Central memory CD8-positive, alpha-beta T cell (primary cell): ENCODE measurements around the gene MARK1.

ENCODE experiments used
- ATAC-seq: fragments of 150-1000 bp; cut with Tn5 transposase; replicated peaks from 2 replicates; pipeline ENCODE4 v1.10.0; 2022; ENCODE audit warnings: mild to moderate bottlenecking, moderate FRiP score, moderate number of reproducible peaks; ENCODE audit not compliant: poor library complexity, severe bottlenecking; ENCODE audit errors: extremely low read depth
- DNase-seq, 2 donors: peaks; one replicate each; pipeline ENCODE4 v3.0.0; 2021; ENCODE audit warnings: low spot score in 2 of 2
- H3K27ac Mint-ChIP-seq: one replicate; pipeline ENCODE4 v1.8.0; 2022; ENCODE audit warnings: low read depth, mild to moderate bottlenecking, moderate library complexity, mixed read lengths
- H3K27me3 Mint-ChIP-seq: one replicate; pipeline ENCODE4 v1.8.0; 2022; ENCODE audit warnings: mixed read lengths
- H3K36me3 Mint-ChIP-seq: one replicate; pipeline ENCODE4 v1.8.0; 2022; ENCODE audit warnings: mild to moderate bottlenecking, moderate library complexity, mixed read lengths; ENCODE audit not compliant: insufficient read depth
- H3K4me1 Mint-ChIP-seq: one replicate; pipeline ENCODE4 v1.8.0; 2022; ENCODE audit warnings: mixed read lengths
- H3K4me3 Mint-ChIP-seq: one replicate; pipeline ENCODE4 v1.8.0; 2022; ENCODE audit warnings: mild to moderate bottlenecking, moderate library complexity, mixed read lengths
- H3K9me3 Mint-ChIP-seq: one replicate; pipeline ENCODE4 v1.8.0; 2022; ENCODE audit warnings: mixed read lengths

The MARK1 gene

GRCh38 chr1:220687809-220688208 is 159.9 kb downstream of the MARK1 start:
- no peak for ATAC-seq
- Mint-ChIP-seq H3K4me1 (peaks cover 7% of the 10 kb centered on the region), H3K9me3 (no peaks in the 10 kb centered on the region), H3K4me3 (no peak overlapping the region), H3K36me3 (no peaks in the 10 kb centered on the region), H3K27me3 (peaks cover 10% of the 10 kb centered on the region), H3K27ac (no peak overlapping the region)
- no peak for DNase-seq

GRCh38 chr1:220689666-220690065 is 161.7 kb downstream of the MARK1 start:
- Mint-ChIP-seq H3K27ac (no peak overlapping the region), H3K4me3 (peak overlapping the region; percentile 78), H3K27me3 (peaks cover 10% of the 10 kb centered on the region), H3K36me3 (no peaks in the 10 kb centered on the region), H3K4me1 (peaks cover 7% of the 10 kb centered on the region), H3K9me3 (no peaks in the 10 kb centered on the region)
- DNase-seq: no peak
- ATAC-seq: no peak

DNA sequence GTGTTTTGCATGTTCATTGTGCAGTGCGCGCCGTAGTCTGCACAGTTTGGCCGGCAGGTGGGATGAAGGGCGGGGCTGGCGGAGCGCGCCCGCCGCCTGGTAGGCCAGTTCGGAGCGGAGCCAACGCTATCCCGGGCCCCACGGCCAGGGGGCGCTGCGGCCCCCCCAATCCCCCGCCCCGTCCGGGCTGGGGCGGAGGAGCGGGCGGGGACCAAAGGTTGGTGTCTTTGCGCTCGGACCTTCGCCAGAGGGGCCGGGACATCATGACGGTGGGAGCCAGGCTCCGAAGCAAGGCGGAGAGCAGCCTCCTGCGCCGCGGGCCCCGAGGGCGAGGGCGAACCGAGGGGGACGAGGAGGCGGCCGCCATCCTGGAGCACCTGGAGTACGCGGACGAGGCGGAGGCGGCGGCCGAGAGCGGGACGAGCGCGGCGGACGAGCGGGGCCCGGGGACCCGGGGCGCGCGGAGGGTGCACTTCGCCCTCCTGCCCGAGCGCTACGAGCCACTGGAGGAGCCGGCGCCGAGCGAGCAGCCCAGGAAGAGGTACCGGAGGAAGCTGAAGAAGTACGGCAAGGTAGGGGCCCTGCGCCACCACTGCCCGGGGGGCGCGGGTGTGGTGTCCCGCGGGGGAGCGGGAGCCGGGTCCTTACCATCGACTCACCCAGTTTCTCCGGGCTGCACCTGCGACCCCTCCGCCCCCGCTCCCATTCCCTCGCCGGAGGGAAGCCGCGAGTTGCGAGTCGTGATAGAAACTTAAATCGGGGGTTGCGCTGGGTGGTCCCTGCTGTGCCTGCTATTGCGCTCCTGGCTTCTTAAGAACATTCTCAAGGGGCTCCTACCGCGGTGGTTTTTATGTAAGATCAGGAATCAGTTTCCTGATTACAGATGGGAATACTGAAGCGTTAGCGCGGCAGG is 162.5 kb downstream of the MARK1 start, which contains the start of gene C1orf115:
TSS of gene C1orf115 (plus strand) at position 224 of the 913 bp plus-strand sequence. CDS start at position 264, 40 bp downstream.
- Mint-ChIP-seq H3K9me3 (no peaks in the 10 kb centered on the region), H3K27ac (no peak within 1 kb of the TSS), H3K4me3 (peak within 1 kb of the TSS; percentile 78), H3K4me1 (peaks cover 7% of the 10 kb centered on the region), H3K36me3 (no peaks in the 10 kb centered on the region), H3K27me3 (peaks cover 10% of the 10 kb centered on the region)
- DNase-seq: peak; percentile 45 to 48
- ATAC-seq: peak; percentile 79

GRCh38 chr1:220691053-220691684 is 163.2 kb downstream of the MARK1 start:
- Mint-ChIP-seq H3K4me1 (peaks cover 7% of the 10 kb centered on the region), H3K27ac (no peak overlapping the region), H3K9me3 (no peaks in the 10 kb centered on the region), H3K36me3 (no peaks in the 10 kb centered on the region), H3K4me3 (peak overlapping the region; percentile 3), H3K27me3 (peaks cover 10% of the 10 kb centered on the region)
- ATAC-seq (no peak), DNase-seq (no peak)

DNA sequence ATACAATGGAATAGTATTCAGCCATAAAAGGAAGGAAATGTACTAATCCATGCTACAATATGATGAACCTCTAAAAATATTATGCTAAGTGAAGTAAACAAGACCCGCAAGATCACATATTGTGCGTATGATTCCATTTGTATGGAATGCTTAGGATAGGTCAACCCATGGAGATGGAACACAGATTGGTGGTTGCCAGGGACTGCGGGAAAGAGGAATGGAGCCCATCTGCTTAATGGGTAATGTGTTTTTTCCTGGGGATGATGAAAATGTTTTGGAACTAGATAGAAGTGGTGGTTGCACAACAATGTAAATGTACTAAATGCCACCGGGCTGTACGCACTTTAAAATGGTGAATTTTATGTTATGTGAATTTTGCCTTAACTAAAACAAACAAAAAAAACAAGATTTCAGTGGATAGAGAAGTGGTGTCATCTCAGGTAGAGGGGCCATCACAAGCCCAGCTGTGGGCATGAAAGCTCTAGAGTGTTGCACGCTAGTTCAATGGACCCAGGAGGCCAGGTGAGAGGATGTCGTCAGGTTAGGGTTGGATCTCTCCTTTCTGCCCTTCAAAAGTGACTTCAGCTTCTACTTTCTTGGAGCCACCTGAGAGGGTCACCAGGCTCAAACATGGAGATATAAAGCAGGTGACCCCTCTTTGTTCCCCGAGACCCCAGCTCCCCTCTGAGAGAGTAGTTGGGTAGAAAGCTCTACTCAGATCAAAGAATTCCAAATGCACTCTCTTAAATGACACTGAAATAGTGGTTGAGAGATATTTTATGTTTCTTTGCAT is 164.7 kb downstream of the MARK1 start:
- no peak for DNase-seq
- H3K27ac Mint-ChIP-seq: no peak overlapping the region
- H3K4me3 Mint-ChIP-seq: no peak overlapping the region
- no peaks in the 10 kb centered on the region for H3K9me3 Mint-ChIP-seq
- ATAC-seq: no peak
- H3K27me3 Mint-ChIP-seq: peaks cover 10% of the 10 kb centered on the region
- peaks cover 7% of the 10 kb centered on the region for H3K4me1 Mint-ChIP-seq
- H3K36me3 Mint-ChIP-seq: peaks cover 1% of the 10 kb centered on the region

- Mint-ChIP-seq H3K36me3 (peaks cover 1% of the 10 kb centered on the region), H3K4me1 (peaks cover 3% of the 10 kb centered on the region), H3K27ac (no peak overlapping the region), H3K27me3 (peaks cover 4% of the 10 kb centered on the region), H3K9me3 (no peaks in the 10 kb centered on the region), H3K4me3 (no peak overlapping the region)
- no peak for ATAC-seq
- DNase-seq: no peak
Measured at GRCh38 chr1:220694866-220695382, 167.0 kb downstream of the MARK1 start.

DNA sequence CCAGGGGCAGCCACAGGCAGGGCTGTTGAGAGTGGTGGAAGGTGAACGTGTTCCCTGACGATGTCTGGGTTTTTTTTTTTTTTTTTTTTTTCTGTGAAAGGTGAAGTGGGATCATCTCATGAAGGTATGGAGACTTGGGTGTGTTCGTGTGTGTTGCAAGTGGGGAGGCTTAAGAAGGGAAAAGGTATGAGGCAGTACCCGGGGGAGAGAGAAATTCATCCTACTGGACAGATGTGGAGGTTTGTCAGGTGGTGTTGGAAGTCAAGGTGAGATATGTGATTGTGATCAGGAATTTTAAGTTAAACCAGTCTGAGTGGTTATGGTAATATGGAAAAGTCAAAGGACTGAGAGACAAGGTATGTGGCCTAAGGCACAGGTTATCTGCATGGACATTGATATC is 167.5 kb downstream of the MARK1 start:
- no peak for DNase-seq
- H3K27me3 Mint-ChIP-seq: no peaks in the 10 kb centered on the region
- H3K4me1 Mint-ChIP-seq: no peaks in the 10 kb centered on the region
- H3K36me3 Mint-ChIP-seq: peaks cover 1% of the 10 kb centered on the region
- no peaks in the 10 kb centered on the region for H3K9me3 Mint-ChIP-seq
- H3K27ac Mint-ChIP-seq: no peak overlapping the region
- no peak overlapping the region for H3K4me3 Mint-ChIP-seq
- no peak for ATAC-seq

GRCh38 chr1:220696226-220696862 is 168.4 kb downstream of the MARK1 start:
- ATAC-seq: no peak
- no peak overlapping the region for H3K27ac Mint-ChIP-seq
- peaks cover 1% of the 10 kb centered on the region for H3K36me3 Mint-ChIP-seq
- no peaks in the 10 kb centered on the region for H3K4me1 Mint-ChIP-seq
- H3K9me3 Mint-ChIP-seq: no peaks in the 10 kb centered on the region
- H3K27me3 Mint-ChIP-seq: no peaks in the 10 kb centered on the region
- DNase-seq: no peak
- H3K4me3 Mint-ChIP-seq: no peak overlapping the region

DNA sequence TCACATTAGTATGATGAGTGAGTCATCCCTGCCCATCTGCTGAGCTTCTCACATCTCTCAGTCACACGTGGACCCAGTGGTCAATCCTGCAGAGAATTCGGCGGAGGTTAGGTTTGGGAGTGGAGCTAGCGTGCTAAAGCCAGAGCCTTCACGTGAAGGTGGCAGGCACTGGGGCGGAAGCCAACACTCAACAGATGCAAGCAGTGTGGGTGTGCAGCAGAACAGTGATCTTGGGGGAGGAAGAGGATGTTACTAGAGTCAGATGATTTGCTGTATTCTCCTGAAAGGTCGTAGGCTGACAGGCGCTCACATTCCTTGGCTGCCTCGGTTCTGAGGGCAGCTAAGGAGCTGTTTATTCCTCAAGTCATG is 168.9 kb downstream of the MARK1 start:
- no peak for DNase-seq
- Mint-ChIP-seq H3K4me1 (no peaks in the 10 kb centered on the region), H3K27ac (no peak overlapping the region), H3K27me3 (peaks cover 4% of the 10 kb centered on the region), H3K36me3 (peaks cover 1% of the 10 kb centered on the region), H3K9me3 (no peaks in the 10 kb centered on the region), H3K4me3 (no peak overlapping the region)
- no peak for ATAC-seq

GRCh38 chr1:220697326-220697725 is 169.4 kb downstream of the MARK1 start:
- Mint-ChIP-seq H3K4me3 (no peak overlapping the region), H3K4me1 (no peaks in the 10 kb centered on the region), H3K27ac (no peak overlapping the region), H3K27me3 (peaks cover 9% of the 10 kb centered on the region), H3K9me3 (no peaks in the 10 kb centered on the region), H3K36me3 (peaks cover 1% of the 10 kb centered on the region)
- DNase-seq: no peak
- ATAC-seq: no peak

- no peak overlapping the region for H3K27ac Mint-ChIP-seq
- no peaks in the 10 kb centered on the region for H3K9me3 Mint-ChIP-seq
- ATAC-seq (no peak), DNase-seq (no peak)
- peaks cover 22% of the 10 kb centered on the region for H3K27me3 Mint-ChIP-seq
- H3K36me3 Mint-ChIP-seq: peaks cover 1% of the 10 kb centered on the region
- no peaks in the 10 kb centered on the region for H3K4me1 Mint-ChIP-seq
- no peak overlapping the region for H3K4me3 Mint-ChIP-seq
Measured at GRCh38 chr1:220698607-220699016, 170.7 kb downstream of the MARK1 start.

GRCh38 chr1:220699044-220699443 is 171.1 kb downstream of the MARK1 start:
- Mint-ChIP-seq H3K4me1 (no peaks in the 10 kb centered on the region), H3K27me3 (peaks cover 26% of the 10 kb centered on the region), H3K27ac (no peak overlapping the region), H3K4me3 (no peak overlapping the region), H3K9me3 (no peaks in the 10 kb centered on the region), H3K36me3 (peaks cover 1% of the 10 kb centered on the region)
- ATAC-seq: no peak
- DNase-seq: no peak
